HG02763 (cell line): ENCODE results near the gene YARS1.

Experiments
- ATAC-seq: cut with Tn5 transposase; IDR thresholded peaks from one replicate; pipeline ENCODE4 v1.9.1; 2021; ENCODE audit warnings: mild to moderate bottlenecking, moderate library complexity; ENCODE audit not compliant: unreplicated experiment

YARS1 gene

DNA sequence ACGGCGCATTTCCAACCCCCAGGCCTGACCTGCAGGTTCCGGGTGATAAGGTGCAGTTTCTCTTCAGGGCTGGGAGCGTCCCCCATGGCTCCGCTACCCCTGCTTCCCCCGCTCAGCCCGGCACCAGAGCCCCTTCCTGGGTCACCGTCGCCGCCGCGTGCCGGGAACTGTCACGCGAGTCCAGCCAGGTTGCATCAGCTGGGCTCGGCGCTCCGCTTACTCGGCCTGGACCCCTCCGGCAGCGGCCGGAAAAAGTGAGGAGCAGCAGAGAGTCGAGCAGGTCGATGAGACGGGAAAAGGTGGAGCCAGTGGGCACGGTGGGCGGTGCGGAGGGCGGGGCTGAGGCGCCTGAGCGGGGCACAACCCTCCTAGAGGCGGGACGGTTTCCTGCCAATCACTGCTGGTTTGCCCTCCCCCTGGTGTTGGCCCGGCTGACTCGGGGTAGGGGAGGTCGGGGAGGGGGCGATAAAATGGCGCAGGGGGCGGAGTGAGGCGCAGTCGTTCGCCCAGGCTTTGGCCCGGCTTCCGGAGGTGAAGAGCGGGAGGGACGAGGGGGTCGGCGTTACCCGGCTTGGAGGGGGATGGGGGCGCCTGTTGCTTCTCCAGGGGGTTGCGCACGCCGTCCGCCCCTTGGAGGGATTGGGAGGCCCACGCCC is at the start of gene YARS1, which contains the start of gene S100PBP:
YARS1 (minus strand) TSS at position 200 of the 656 bp plus-strand sequence; CDS start at position 86, 114 bp downstream.
S100PBP (plus strand) TSS at position 495 of the 656 bp plus-strand sequence. CDS start 8,447 bp downstream, outside the sequence.
- ATAC-seq = peak; percentile 85

GRCh38 chr1:32865639-32866405 is 48.7 kb upstream of the YARS1 start:
- ATAC-seq = no peak

DNA sequence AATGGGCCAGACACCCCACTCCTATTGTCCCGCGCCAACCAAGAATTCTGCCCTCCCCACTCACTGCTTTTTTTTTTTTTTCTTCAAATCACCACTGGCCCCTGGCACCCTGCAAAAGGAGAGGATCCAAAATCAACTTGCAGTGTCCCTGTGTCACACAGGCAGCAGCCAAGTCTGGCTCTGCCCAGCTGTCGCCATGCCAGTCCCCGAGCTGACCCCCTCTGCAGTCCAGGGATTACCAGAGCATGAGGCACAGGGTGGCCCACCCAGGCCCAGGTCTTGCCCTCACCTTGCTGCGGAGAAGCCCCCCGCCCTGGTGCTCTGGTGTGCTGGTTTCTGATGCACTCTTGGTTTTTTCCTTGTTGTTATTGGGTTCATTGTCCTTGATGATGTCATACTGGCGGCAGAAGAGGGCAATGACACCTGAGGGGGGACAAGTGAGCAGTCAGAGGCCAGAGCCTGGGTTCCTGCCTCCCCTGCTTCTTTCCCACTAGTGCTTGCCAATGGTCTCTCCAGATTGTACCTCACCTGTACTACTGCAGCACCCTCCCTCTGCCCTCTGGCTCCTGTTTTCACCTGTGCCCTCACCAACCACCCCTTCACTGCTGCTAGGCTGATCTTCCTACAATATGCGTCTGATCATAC is 47.3 kb upstream of the YARS1 start:
- ATAC-seq = no peak

DNA sequence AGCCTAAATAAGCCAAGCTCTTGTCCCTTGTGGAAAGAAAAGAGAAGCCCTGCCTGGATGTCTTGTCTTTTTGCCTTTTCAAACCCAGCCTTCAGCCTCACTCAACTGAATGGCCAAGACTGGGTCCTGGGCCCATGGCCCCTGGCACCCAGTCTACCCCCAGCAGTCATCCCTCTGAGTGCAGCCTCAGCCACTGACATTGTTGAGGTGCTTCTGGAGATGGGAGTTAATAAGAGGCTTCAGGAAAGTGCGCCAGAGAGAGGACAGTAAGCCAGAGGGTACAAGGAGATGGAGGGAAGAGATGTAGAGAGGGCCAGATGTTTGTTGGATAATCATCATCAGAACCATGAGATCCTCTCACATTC is 46.7 kb upstream of the YARS1 start:
- no peak for ATAC-seq

DNA sequence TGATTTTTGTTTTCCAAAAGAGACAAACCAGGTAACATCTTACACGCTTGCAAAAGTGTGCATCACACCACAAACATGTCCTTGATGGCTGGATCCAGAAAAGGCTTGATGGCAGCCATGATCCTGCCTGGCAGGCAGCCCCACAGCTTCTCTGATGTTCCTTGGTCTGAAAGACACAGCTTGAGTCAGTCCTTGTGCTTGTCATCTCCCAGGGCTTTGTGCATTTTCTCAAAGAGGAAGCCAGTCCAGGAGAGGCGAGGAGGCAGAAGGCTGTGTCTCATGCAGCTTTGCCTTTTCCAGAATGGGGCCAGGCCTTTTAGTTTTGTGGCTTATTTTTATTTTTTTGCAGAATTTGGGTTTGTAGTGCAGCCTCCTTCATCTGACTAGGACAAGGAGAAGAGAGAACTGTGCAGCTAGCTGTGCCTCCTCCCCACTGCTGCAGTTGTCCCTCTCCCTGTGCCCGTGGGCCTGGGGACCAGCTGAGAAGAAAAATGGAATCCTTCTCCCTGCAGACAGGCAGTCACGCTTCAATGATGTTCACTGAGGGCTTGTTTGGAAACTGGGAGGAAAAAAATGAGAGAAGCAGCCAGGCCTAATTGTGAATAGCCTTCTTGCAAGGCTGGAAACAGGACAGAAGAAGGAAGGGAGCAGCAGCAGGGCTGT is 46.2 kb upstream of the YARS1 start:
- ATAC-seq = no peak

DNA sequence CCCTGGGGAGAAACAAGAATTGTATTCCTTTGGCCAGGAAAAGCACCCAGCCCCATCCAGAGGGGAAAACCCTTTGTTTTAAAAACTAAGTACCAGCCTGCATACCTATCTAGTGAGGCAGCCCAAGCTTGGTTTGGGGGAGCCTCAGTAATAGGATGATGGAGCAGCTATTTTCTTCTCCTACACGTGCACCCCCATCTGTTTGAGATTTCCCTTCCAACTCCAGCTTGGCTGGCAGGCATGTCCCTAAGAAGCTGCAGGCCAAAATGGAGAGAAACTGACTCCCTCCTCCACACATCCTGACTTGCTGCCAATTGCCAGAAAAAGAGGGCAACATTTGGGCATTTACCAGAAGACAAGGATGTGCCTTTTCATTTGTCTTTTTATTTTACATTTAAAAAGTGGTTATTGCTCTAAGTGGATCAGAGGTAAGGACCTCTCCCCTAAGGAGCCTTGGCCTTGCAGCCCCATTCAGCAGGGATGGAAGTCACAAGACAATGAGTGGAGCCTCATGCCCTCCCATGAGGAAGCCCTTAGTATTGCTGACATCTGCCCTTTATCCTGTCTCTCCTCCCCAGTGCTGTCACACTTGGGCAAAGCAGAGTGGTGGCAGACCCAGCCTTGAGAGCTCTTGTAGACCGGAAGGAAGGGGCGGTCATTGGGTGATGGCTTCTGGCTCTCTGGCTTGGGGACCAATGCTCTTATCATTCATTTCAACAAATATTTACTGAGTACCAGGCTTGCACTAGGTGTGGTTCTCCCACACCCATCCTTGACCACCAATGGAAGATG is 44.9 kb upstream of the YARS1 start:
- ATAC-seq = no peak

DNA sequence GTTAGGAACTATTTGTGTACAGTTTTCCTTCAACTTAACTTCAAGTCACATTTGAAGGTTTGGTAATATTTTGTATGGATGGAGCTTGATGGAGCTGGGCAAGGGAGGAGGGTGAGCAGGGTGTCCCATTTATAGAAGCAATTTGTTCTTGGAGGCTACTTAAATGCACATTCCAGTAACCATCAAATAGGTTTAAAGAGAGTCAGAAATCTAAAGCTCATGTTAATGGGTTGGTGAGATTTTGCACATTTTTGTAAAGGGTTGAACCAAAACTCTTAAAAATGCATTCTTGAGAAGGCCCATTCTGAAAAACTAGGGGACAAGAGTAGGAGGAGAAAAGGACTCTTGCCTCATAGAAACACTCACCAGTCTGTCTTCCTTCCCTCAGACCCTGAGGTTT is 43.4 kb upstream of the YARS1 start:
- ATAC-seq = no peak

DNA sequence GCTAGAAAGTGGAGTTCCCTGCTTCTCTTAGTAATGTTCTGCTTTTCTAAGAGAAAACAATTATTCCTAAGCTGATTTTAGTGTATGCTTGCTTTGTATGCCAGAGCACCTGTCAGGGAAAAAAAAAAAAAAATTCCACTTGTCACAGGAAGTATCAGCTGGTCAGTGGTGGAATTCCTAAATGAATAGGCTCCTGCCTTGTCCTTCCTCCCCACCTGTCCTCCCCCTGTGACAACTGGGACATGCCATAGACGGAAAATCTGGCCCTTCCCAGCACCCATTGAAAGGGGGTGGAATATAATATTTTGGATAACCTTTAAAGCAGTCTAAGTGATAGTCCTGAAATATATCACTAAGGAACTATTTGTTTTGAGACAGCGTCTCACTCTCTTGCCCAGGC is 42.8 kb upstream of the YARS1 start:
- ATAC-seq = no peak

DNA sequence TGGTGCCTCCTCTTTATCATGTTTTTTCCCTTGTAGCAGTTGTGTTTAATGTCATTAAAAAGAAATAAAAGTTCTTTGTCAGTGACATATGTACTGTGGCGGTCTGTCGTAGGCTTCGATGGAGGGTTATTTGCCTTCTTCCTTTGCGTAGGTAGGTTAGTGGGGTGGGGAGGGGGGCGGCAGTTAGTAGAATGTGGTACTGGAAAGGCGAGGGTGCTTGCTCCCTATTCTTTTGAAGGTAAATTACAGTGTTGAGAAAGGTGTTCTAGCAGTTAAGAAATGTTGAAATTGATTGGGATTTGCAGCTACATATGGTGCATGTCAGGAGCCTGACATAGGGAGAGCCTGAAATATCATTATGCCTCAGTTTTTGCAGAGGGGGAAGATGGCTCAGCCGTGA is 41.6 kb upstream of the YARS1 start:
- ATAC-seq = no peak

GRCh38 chr1:32858136-32858535 is 41.0 kb upstream of the YARS1 start:
- ATAC-seq = no peak

GRCh38 chr1:32855861-32856617 is 38.9 kb upstream of the YARS1 start:
- ATAC-seq = no peak

- ATAC-seq = no peak
Observed at GRCh38 chr1:32848354-32849063, 31.4 kb upstream of the YARS1 start.

DNA sequence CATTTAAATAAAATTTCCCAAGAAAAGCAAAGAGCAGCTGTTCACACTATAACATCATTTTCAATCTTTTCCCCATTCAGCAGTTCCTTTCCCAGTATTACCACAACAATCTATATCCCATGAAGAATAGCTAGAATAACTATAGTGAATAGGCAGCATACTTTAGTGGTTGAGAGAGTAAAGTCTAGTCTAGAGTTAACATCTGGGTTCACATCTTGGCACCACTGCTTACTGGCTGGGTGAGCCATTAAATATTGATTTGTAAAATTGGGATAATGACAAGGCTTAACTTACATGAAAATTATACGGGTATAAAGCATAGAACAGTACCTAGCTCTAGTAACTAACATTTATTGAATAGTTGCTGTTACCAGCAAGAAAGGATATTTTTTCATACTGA is 14.7 kb upstream of the YARS1 start:
- ATAC-seq = no peak

DNA sequence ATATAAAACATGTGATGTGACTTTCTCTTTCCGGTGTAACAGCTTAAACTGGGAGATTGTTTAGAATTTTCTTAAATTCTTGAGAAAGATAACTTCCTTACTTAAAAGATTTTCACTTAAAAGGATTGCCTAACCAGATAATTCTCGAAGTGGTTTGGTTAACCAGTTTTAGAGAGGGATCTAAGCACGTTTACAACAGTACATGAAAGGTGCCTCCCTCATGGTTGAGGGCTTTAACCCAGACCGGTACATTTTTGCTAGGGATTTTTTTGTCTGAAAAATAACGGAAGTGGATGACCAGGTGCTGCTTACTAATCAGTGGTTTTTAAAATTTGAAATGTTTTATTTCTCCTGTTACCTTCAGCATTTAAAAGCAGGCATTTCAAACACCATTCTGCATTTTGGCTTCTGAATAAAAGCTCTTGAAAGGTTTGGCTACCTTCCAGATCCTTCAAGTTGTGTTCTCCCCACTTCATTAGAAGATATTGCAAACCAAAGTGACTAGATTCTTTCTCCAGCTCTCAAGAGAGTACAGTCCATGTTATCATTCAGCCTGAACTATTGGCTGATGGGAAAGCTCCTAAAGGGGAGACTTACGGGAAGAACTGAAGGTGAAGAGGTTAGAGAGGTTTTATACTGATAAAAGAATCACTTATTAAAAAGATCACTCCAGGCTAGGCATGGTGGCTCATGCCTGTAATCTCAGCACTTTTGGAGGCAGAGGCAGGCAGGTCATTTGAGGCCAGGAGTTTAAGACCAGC is 13.1 kb upstream of the YARS1 start:
- ATAC-seq = no peak

DNA sequence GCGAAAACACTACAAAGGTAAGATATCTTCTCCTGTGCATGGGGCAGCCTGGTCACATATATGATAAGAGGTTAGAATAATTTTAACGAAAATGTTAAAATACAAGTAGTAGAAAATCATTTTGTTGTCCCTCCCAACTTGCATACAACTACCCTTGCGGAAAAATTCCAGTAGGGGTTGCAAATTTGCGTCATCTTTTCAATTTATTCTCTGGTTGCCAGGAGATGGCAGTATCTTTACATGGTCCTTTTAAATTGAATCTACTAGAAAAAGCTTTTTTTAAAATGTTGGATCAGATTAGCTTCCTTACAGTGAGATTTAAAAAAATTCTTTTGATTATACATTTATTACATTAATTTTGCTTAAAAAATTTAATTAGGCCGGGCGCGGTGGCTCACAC is 11.2 kb upstream of the YARS1 start:
- no peak for ATAC-seq

DNA sequence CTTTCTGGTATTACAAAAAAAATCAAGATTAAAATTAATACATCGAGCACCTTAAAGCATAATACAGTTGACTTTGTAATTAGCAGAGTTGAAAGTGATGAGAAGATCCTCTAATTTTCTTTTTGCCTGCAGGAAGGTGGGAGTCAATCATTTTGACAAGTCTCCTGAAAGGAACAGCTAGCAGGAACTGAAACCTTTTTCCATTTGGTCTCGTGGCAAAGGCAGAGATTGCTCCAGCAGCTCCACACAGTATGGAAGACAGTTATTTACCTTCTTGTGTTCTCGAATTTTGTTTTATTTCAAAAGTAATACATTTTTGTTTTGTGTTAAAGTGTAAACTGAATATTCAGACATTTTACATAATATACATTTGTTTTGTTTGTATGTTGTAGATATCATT is 8.0 kb upstream of the YARS1 start:
- ATAC-seq = no peak

GRCh38 chr1:32818804-32819541 is 1.8 kb upstream of the YARS1 start:
- ATAC-seq = peak; percentile 38
